CD8-positive, alpha-beta memory T cell (primary cell): Measurements from ENCODE around the gene DHRS13. TPM values are rescaled to one million over a fixed set of nuclear protein-coding genes. Genes with fewer than 3 reads are reported as not detected.
"Not testable (repeated sequence)": the region's sequence is repeated elsewhere in the genome, so short reads cannot be mapped to it uniquely, and the experiment has no call there.

ENCODE experiments used
- CTCF ChIA-PET: fragments of 350-600 bp; sonication (Branson Sonifier 250); formaldehyde crosslinking; loops from one replicate; lab custom pipeline; 2021; ENCODE audit warnings: antibody characterized with exemption; lab: Charles Lee
- POLR2A ChIA-PET: fragments of 350-600 bp; sonication (Branson Sonifier 250); formaldehyde crosslinking; loops from one replicate; lab custom pipeline; 2021; ENCODE audit warnings: antibody characterized with exemption; lab: Charles Lee
- DNase-seq, 5 donors: peaks; one replicate each; pipeline versions ENCODE4 v3.0.0 to v3.0.0-alpha.2; 2020 to 2022; ENCODE audit warnings: mixed read lengths in 1 of 5
- H3K27ac ChIP-seq: one replicate; pipeline ENCODE4 v1.7.0; 2013; ENCODE audit warnings: low read depth, mild to moderate bottlenecking, low read length, moderate library complexity
- H3K27me3 ChIP-seq: 2 replicates; pipeline ENCODE4 v1.7.0; 2013; ENCODE audit warnings: low read length, mild to moderate bottlenecking; ENCODE audit not compliant: insufficient read depth, poor library complexity, severe bottlenecking
- H3K36me3 ChIP-seq: 2 replicates; pipeline ENCODE4 v1.7.0; 2013; ENCODE audit warnings: mild to moderate bottlenecking, low read length, moderate library complexity; ENCODE audit not compliant: insufficient read depth
- H3K4me1 ChIP-seq: 2 replicates; pipeline ENCODE4 v1.7.0; 2013; ENCODE audit warnings: mild to moderate bottlenecking, low read length, moderate library complexity; ENCODE audit not compliant: insufficient read depth
- H3K4me3 ChIP-seq: 2 replicates; pipeline ENCODE4 v1.7.0; 2013; ENCODE audit warnings: mild to moderate bottlenecking, low read length
- H3K9me3 ChIP-seq: 2 replicates; pipeline ENCODE4 v1.7.0; 2013; ENCODE audit warnings: mild to moderate bottlenecking, low read length
- H3K27ac Mint-ChIP-seq, 8 donors: one replicate each; pipeline ENCODE4 v1.8.0; 2020 to 2021; ENCODE audit warnings: mixed read lengths in 8 of 8, mild to moderate bottlenecking in 6 of 8, inconsistent platforms in 3 of 8, moderate library complexity in 3 of 8
- H3K27me3 Mint-ChIP-seq, 2 donors: one replicate each; pipeline ENCODE4 v1.8.0; 2020 to 2021; ENCODE audit warnings: mixed read lengths in 2 of 2, mild to moderate bottlenecking in 1 of 2, moderate library complexity in 1 of 2
- H3K36me3 Mint-ChIP-seq, 3 donors: one replicate each; pipeline ENCODE4 v1.8.0; 2020 to 2021; ENCODE audit warnings: mixed read lengths in 3 of 3, inconsistent platforms in 1 of 3, mild to moderate bottlenecking in 1 of 3
- H3K4me1 Mint-ChIP-seq, 3 donors: one replicate each; pipeline ENCODE4 v1.8.0; 2020 to 2021; ENCODE audit warnings: mixed read lengths in 3 of 3, inconsistent platforms in 1 of 3, mild to moderate bottlenecking in 1 of 3
- H3K4me3 Mint-ChIP-seq, 7 donors: one replicate each; pipeline ENCODE4 v1.8.0; 2020 to 2021; ENCODE audit warnings: mixed read lengths in 7 of 7, mild to moderate bottlenecking in 6 of 7, moderate library complexity in 4 of 7, inconsistent platforms in 2 of 7
- H3K9me3 Mint-ChIP-seq, 5 donors: one replicate each; pipeline ENCODE4 v1.8.0; 2020 to 2022; ENCODE audit warnings: mixed read lengths in 5 of 5, mild to moderate bottlenecking in 3 of 5, moderate library complexity in 2 of 5, inconsistent platforms in 1 of 5
- polyA plus RNA-seq: library from polyadenylated mRNA; unstranded; fragments of 300-500 nt; fragmentation: Illumina TruSeq; gene quantifications from one replicate; pipeline ENCODE4 v1.2.3, GENCODE V29; 2021
- total RNA-seq, 2 experiments: library from RNA; stranded (reverse); gene quantifications; one replicate each; pipeline ENCODE4 v1.2.3, GENCODE V29; 2021

Gene DHRS13
- total and polyA plus RNA-seq, 3 experiments from 2014 or later: 26.5 to 34.7 (median 32.6) TPM

GRCh38 chr17:28882154-28882895 lies 20.6 kb downstream of the DHRS13 start:
- Histone ChIP-seq H3K9me3 (no peaks in the 10 kb centered on the region), H3K36me3 (peaks cover 75% of the 10 kb centered on the region), H3K4me1 (no peaks in the 10 kb centered on the region), H3K27me3 (no peaks in the 10 kb centered on the region), H3K4me3 (no peak overlapping the region), H3K27ac (no peak overlapping the region)
- DNase-seq: no peak
- POLR2A ChIA-PET: no interaction called here
- H3K4me1 Mint-ChIP-seq: peaks cover 6 to 20% (median 8%) of the 10 kb centered on the region in 3 donors
- no peaks in the 10 kb centered on the region for H3K9me3 Mint-ChIP-seq
- CTCF ChIA-PET: interaction anchor here (1.2 kb wide), 2 partner anchors 20 to 35 kb away, joined by 3 to 4 read pairs; no protein-coding TSS in a partner anchor
- peaks cover 14 to 87% (median 17%) of the 10 kb centered on the region in 3 donors for H3K36me3 Mint-ChIP-seq
- peak overlapping the region in 1 of 8 donors; percentile 17 for H3K27ac Mint-ChIP-seq
- H3K27me3 Mint-ChIP-seq: peaks cover 0 to 1% of the 10 kb centered on the region in 2 donors
- H3K4me3 Mint-ChIP-seq: no peak overlapping the region

DNA sequence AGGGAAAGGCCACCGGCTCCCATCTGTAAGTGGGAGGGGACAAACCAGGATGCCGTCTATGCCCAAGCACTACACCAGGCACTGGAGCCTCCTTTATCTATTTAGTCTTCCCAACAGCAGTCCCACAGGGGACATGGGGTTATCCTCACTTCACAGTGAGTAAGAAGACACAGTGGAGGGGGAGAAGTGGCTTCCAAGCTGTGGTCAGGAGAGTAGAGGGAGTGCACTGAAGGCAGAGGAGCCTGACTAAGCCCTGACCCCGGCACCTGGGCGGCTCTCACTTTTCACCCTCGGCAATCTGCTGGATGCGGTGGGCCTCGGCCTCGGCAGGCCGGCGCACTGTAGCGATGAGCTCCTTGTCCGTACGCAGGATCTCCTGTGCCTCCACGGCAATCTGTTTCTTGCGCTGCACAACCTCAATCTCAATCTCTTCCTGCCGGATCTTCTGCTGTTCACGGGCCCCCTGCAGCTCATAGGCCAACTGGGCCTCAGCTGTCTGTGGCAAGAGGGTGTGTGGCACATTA lies 21.3 kb downstream of the DHRS13 start:
- no peak for DNase-seq

GRCh38 chr17:28880572-28880945 lies 22.3 kb downstream of the DHRS13 start:
- H3K4me1 ChIP-seq: no peaks in the 10 kb centered on the region
- ChIA-PET CTCF (interaction anchor here (1.5 kb wide), 1 partner anchor 16 kb away, joined by 3 read pairs; no protein-coding TSS in a partner anchor), POLR2A (no interaction called here)
- DNase-seq: no peak
- no peak overlapping the region for H3K27ac ChIP-seq
- peaks cover 4 to 11% (median 8%) of the 10 kb centered on the region in 3 donors for H3K4me1 Mint-ChIP-seq
- no peak overlapping the region for H3K4me3 Mint-ChIP-seq
- H3K9me3 ChIP-seq: no peaks in the 10 kb centered on the region
- H3K27ac Mint-ChIP-seq: peak overlapping the region in 1 of 8 donors; percentile 77
- H3K36me3 Mint-ChIP-seq: peaks cover 14 to 77% (median 17%) of the 10 kb centered on the region in 3 donors
- peaks cover 0 to 1% of the 10 kb centered on the region in 2 donors for H3K27me3 Mint-ChIP-seq
- no peak overlapping the region for H3K4me3 ChIP-seq
- H3K9me3 Mint-ChIP-seq: no peaks in the 10 kb centered on the region
- H3K27me3 ChIP-seq: no peaks in the 10 kb centered on the region
- peaks cover 62% of the 10 kb centered on the region for H3K36me3 ChIP-seq

More for the DNA sequence above, 21.3 kb downstream of the DHRS13 start:
- H3K36me3 Mint-ChIP-seq: peaks cover 14 to 84% (median 17%) of the 10 kb centered on the region in 3 donors
- Histone ChIP-seq H3K27me3 (no peaks in the 10 kb centered on the region), H3K9me3 (no peaks in the 10 kb centered on the region), H3K36me3 (peaks cover 68% of the 10 kb centered on the region), H3K4me1 (no peaks in the 10 kb centered on the region), H3K4me3 (no peak overlapping the region), H3K27ac (no peak overlapping the region)
- ChIA-PET POLR2A (no interaction called here), CTCF (interaction anchor here (1.2 to 1.5 kb wide), 3 partner anchors 15 to 36 kb away, joined by 3 to 4 read pairs (median 3); no protein-coding TSS in a partner anchor)
- H3K9me3 Mint-ChIP-seq: no peaks in the 10 kb centered on the region
- H3K27me3 Mint-ChIP-seq: peaks cover 0 to 1% of the 10 kb centered on the region in 2 donors
- H3K4me1 Mint-ChIP-seq: peaks cover 4 to 17% (median 8%) of the 10 kb centered on the region in 3 donors
- no peak overlapping the region for H3K4me3 Mint-ChIP-seq
- H3K27ac Mint-ChIP-seq: peak overlapping the region in 1 of 8 donors; percentile 17

- Mint-ChIP-seq H3K27ac (peak overlapping the region in 3 of 8 donors; percentile 21 to 66 (median 58)), H3K9me3 (no peaks in the 10 kb centered on the region), H3K4me3 (no peak overlapping the region), H3K27me3 (peaks cover 0 to 1% of the 10 kb centered on the region in 2 donors), H3K4me1 (peaks cover 2 to 6% (median 2%) of the 10 kb centered on the region in 3 donors), H3K36me3 (peaks cover 11 to 72% (median 14%) of the 10 kb centered on the region in 3 donors)
- H3K4me1 ChIP-seq: no peaks in the 10 kb centered on the region
- H3K9me3 ChIP-seq: no peaks in the 10 kb centered on the region
- H3K36me3 ChIP-seq: peaks cover 57% of the 10 kb centered on the region
- POLR2A ChIA-PET: no interaction called here
- H3K27me3 ChIP-seq: no peaks in the 10 kb centered on the region
- CTCF ChIA-PET: interaction anchor here (0.5 to 1.5 kb wide), 2 partner anchors 17 to 500 kb away, joined by 3 read pairs; no protein-coding TSS in a partner anchor
- no peak for DNase-seq
- H3K4me3 ChIP-seq: no peak overlapping the region
- no peak overlapping the region for H3K27ac ChIP-seq
Observed at GRCh38 chr17:28879886-28880571, 22.9 kb downstream of the DHRS13 start.

DNA sequence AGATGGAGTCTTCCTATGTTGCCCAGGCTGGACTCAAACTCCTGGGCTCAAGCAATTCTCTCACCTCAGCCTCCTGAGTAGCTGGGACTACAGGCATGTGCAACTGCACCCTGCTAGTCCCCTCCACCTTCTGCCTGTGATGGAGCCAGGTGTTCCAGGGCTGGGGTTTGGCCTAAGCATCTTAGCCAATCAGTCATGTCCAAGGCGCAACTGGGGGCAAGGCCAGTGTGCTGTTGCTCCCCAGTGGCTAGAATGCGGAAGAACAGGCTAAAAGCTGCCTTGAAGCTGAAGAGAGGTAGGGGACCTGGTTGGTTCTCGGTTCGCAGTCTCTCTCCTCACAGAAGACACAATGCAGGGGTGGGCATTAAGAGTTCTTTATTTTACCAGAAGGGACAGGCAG lies 23.9 kb downstream of the DHRS13 start:
- Histone ChIP-seq H3K4me1 (no peaks in the 10 kb centered on the region), H3K36me3 (peaks cover 48% of the 10 kb centered on the region), H3K4me3 (no peak overlapping the region), H3K27ac (no peak overlapping the region), H3K9me3 (no peaks in the 10 kb centered on the region), H3K27me3 (no peaks in the 10 kb centered on the region)
- peaks cover 0 to 1% of the 10 kb centered on the region in 2 donors for H3K27me3 Mint-ChIP-seq
- peaks cover 8 to 62% (median 14%) of the 10 kb centered on the region in 3 donors for H3K36me3 Mint-ChIP-seq
- ChIA-PET POLR2A (interaction anchor here (0.7 kb wide), 1 partner anchor 129 kb away, joined by 3 read pairs; no protein-coding TSS in a partner anchor), CTCF (no interaction called here)
- peak overlapping the region in 3 of 8 donors; percentile 7 to 76 (median 37) for H3K27ac Mint-ChIP-seq
- no peaks in the 10 kb centered on the region for H3K9me3 Mint-ChIP-seq
- no peak overlapping the region for H3K4me3 Mint-ChIP-seq
- DNase-seq: no peak
- H3K4me1 Mint-ChIP-seq: peaks cover 0 to 4% (median under 1%) of the 10 kb centered on the region in 3 donors

GRCh38 chr17:28878158-28878910 lies 24.5 kb downstream of the DHRS13 start:
- peaks cover 0 to 1% of the 10 kb centered on the region in 2 donors for H3K27me3 Mint-ChIP-seq
- no peak overlapping the region for H3K4me3 ChIP-seq
- no peaks in the 10 kb centered on the region for H3K9me3 ChIP-seq
- peak overlapping the region in 6 of 8 donors; percentile 10 to 84 (median 26) for H3K27ac Mint-ChIP-seq
- peaks cover 8 to 56% (median 14%) of the 10 kb centered on the region in 3 donors for H3K36me3 Mint-ChIP-seq
- no peaks in the 10 kb centered on the region for H3K9me3 Mint-ChIP-seq
- H3K27me3 ChIP-seq: no peaks in the 10 kb centered on the region
- ChIA-PET POLR2A (interaction anchor here (0.7 kb wide), 1 partner anchor 129 kb away, joined by 3 read pairs; no protein-coding TSS in a partner anchor), CTCF (no interaction called here)
- no peak overlapping the region for H3K4me3 Mint-ChIP-seq
- H3K36me3 ChIP-seq: peaks cover 45% of the 10 kb centered on the region
- H3K27ac ChIP-seq: no peak overlapping the region
- no peak for DNase-seq
- peaks cover 0 to 4% (median 1%) of the 10 kb centered on the region in 3 donors for H3K4me1 Mint-ChIP-seq
- H3K4me1 ChIP-seq: no peaks in the 10 kb centered on the region

GRCh38 chr17:28877150-28877711 lies 25.6 kb downstream of the DHRS13 start:
- peaks cover 8 to 45% (median 13%) of the 10 kb centered on the region in 3 donors for H3K36me3 Mint-ChIP-seq
- H3K4me1 ChIP-seq, CTCF ChIA-PET, H3K4me3 Mint-ChIP-seq, H3K4me1 Mint-ChIP-seq, H3K9me3 Mint-ChIP-seq, H3K4me3 ChIP-seq, H3K27me3 ChIP-seq, H3K9me3 ChIP-seq, H3K27me3 Mint-ChIP-seq, H3K27ac ChIP-seq, DNase-seq: not testable (repeated sequence)
- H3K36me3 ChIP-seq: peaks cover 34% of the 10 kb centered on the region
- POLR2A ChIA-PET: interaction anchor here (0.7 kb wide), 1 partner anchor 20 kb away, joined by 6 read pairs; no protein-coding TSS in a partner anchor
- H3K27ac Mint-ChIP-seq: peak overlapping the region in 1 of 8 donors; percentile 54
